Fibroblast of lung (primary cell): ENCODE data around the gene C5orf34. TPM values are rescaled to one million over a fixed set of nuclear protein-coding genes. Genes with fewer than 3 reads are reported as not detected.

Experiments
- DNase-seq, 2 donors: peaks; one replicate each; pipeline versions ENCODE4 v3.0.0 to v3.0.0-alpha.2; 2010; ENCODE audit warnings: low read depth in 2 of 2
- H2AFZ ChIP-seq: 2 replicates; pipeline ENCODE4 v1.5.1; 2012; ENCODE audit warnings: low read length, control low read depth, inconsistent platforms
- H3K27ac ChIP-seq: 2 replicates; pipeline ENCODE4 v1.5.1; 2011; ENCODE audit warnings: low read length, control low read depth; ENCODE audit not compliant: insufficient read depth
- H3K27me3 ChIP-seq: 2 replicates; pipeline ENCODE4 v1.5.1; 2011; ENCODE audit warnings: mild to moderate bottlenecking, low read length; ENCODE audit not compliant: control insufficient read depth, insufficient read depth
- H3K36me3 ChIP-seq: 2 replicates; pipeline ENCODE4 v1.5.1; 2011; ENCODE audit warnings: low read length; ENCODE audit not compliant: control insufficient read depth, insufficient read depth
- H3K4me1 ChIP-seq: 2 replicates; pipeline ENCODE4 v1.5.1; 2011; ENCODE audit warnings: low read length; ENCODE audit not compliant: control insufficient read depth, insufficient read depth; ENCODE audit errors: extremely low read depth
- H3K4me2 ChIP-seq: 2 replicates; pipeline ENCODE4 v1.5.1; 2011; ENCODE audit warnings: low read length, control low read depth; ENCODE audit not compliant: insufficient read depth; ENCODE audit errors: extremely low read depth
- H3K4me3 ChIP-seq, 4 experiments: fragments of 200-600 bp in 1 of 4; sonication (generic) in 1 of 4; replicated peaks in 1 of 4; 2 replicates each; pipeline ENCODE4 v1.5.1; 2011 to 2016; ENCODE audit warnings: low read length in 4 of 4, low read depth in 3 of 4, mild to moderate bottlenecking in 3 of 4, control low read depth in 2 of 4, inconsistent platforms in 1 of 4, mixed read lengths in 1 of 4; ENCODE audit not compliant: insufficient read depth in 1 of 4; ENCODE audit errors: control extremely low read depth in 1 of 4
- H3K79me2 ChIP-seq: 2 replicates; pipeline ENCODE4 v1.5.1; 2012; ENCODE audit warnings: mild to moderate bottlenecking, low read length, inconsistent platforms; ENCODE audit not compliant: control insufficient read depth, insufficient read depth
- H3K9ac ChIP-seq: 2 replicates; pipeline ENCODE4 v1.5.1; 2011; ENCODE audit warnings: mild to moderate bottlenecking, low read length, control low read depth; ENCODE audit not compliant: insufficient read depth
- H3K9me3 ChIP-seq: 2 replicates; pipeline ENCODE4 v1.5.1; 2012; ENCODE audit warnings: low read depth, low read length; ENCODE audit not compliant: control insufficient read depth, insufficient read depth
- H4K20me1 ChIP-seq: 2 replicates; pipeline ENCODE4 v1.5.1; 2011; ENCODE audit warnings: low read length; ENCODE audit not compliant: control insufficient read depth, insufficient read depth; ENCODE audit errors: extremely low read depth
- EZH2 ChIP-seq: IDR thresholded peaks from 2 replicates; pipeline ENCODE4 v1.5.1; 2012; ENCODE audit warnings: low read length, control low read depth, mild to moderate bottlenecking; ENCODE audit errors: missing control alignments
- polyA plus RNA-seq, 2 donors: library from polyadenylated mRNA; depleted of rRNA in 1 of 2; stranded (reverse) in 1 of 2; unstranded in 1 of 2; fragments of >200 nt; gene quantifications; 2 replicates each; pipeline ENCODE4 v1.2.1, GENCODE V29; 2011 to 2012; ENCODE audit warnings: missing spikeins in 1 of 2
- total RNA-seq: library from RNA; depleted of rRNA; stranded (reverse); fragments of >200 nt; gene quantifications from 2 replicates; pipeline ENCODE4 v1.2.1, GENCODE V29; 2014
- TF ChIP-seq, protein P1 (sequence below), 2 donors: IDR thresholded peaks in 1 of 2; conservative IDR thresholded peaks in 1 of 2; 1 replicate in 1 of 2; 2 replicates in 1 of 2; pipeline ENCODE4 v1.5.1; 2011 to 2012; ENCODE audit warnings: low read length in 2 of 2, control low read depth in 1 of 2, inconsistent platforms in 1 of 2, low read depth in 1 of 2, mild to moderate bottlenecking in 1 of 2

Gene C5orf34
- total and polyA plus RNA-seq, 2 donors (not counting 1 experiment from before 2014, with no cell fraction given): 2.9 to 4.1 TPM

DNA sequence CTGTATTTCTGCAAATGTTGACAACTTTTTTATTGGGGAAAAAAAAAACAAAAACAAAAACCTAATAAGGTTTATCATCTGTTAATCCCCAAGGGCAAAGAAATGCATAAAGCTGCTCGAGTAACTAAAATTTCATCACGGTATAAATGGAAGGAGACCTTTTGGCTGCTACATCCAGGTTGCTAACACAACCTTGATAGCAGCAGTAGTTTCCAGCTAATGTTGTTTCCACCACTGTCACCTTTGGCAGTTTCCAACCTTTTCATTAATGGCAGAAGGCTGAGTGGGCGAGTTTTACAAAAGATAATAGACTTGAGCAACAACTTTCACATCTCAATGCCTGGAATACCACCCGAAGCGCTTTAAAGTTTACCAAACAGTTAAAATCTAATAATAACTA is 33.4 kb upstream of the C5orf34 start:
- Histone ChIP-seq H3K9me3 (no peaks in the 10 kb centered on the region), H3K4me1 (no peaks in the 10 kb centered on the region), H3K79me2 (peaks cover 43% of the 10 kb centered on the region), H3K27ac (no peak overlapping the region), H3K9ac (no peak overlapping the region), H3K27me3 (no peaks in the 10 kb centered on the region), H3K4me3 (no peak overlapping the region), H2AFZ (no peak overlapping the region), H3K36me3 (peaks cover 12% of the 10 kb centered on the region), H4K20me1 (no peaks in the 10 kb centered on the region), H3K4me2 (no peak overlapping the region)
- DNase-seq: no peak
- no peak for TF ChIP-seq EZH2
- TF ChIP-seq, protein P1, sequence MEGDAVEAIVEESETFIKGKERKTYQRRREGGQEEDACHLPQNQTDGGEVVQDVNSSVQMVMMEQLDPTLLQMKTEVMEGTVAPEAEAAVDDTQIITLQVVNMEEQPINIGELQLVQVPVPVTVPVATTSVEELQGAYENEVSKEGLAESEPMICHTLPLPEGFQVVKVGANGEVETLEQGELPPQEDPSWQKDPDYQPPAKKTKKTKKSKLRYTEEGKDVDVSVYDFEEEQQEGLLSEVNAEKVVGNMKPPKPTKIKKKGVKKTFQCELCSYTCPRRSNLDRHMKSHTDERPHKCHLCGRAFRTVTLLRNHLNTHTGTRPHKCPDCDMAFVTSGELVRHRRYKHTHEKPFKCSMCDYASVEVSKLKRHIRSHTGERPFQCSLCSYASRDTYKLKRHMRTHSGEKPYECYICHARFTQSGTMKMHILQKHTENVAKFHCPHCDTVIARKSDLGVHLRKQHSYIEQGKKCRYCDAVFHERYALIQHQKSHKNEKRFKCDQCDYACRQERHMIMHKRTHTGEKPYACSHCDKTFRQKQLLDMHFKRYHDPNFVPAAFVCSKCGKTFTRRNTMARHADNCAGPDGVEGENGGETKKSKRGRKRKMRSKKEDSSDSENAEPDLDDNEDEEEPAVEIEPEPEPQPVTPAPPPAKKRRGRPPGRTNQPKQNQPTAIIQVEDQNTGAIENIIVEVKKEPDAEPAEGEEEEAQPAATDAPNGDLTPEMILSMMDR (conservative IDR thresholded peaks at IDR 0.05 in 1 of 2, IDR thresholded peaks at IDR 0.05 in 1 of 2; ENCODE audit: low read depth in 1 of 2, low read length in 2 of 2): no peak

DNA sequence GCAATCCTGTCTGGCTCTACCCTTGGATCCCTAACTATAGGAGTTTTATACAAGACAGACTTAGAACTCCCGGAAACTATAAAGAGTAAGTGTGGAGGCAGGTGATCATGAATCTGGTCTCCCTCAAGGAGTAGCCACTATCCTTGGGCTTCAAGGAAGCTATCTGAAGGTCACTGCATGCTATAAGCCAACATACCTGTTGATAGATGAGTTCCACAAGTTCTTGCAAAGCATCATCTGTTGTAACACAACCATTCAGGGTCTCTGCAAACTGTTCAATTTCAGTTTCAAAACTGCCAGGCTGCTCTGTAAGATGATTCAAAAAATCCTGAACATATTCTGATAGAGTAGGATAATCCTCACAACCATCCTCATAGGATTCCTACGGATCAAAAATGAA is 32.6 kb upstream of the C5orf34 start:
- peaks cover 35% of the 10 kb centered on the region for H3K79me2 ChIP-seq

DNA sequence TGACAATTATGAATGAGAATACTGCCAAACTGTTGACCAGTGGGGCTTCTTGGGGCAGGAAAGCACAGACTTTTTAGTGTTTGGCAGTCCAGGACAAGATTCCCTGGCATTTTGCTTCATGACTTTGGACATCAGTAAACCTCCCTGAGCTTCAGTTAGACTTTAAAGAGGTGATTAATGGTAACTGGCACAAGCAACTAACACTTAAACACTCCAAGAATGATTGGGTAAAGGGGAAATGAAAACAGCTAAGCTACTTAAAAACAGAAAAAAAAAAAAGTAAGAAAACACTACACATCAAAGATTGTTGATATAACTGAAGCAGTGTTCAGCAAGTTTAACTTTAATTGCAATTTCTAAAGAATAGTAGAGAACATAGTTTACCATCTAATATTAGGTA is 28.5 kb upstream of the C5orf34 start:
- no peak overlapping the region for H3K4me3 ChIP-seq
- no peaks in the 10 kb centered on the region for H3K27me3 ChIP-seq
- H3K4me2 ChIP-seq: no peak overlapping the region
- no peak overlapping the region for H2AFZ ChIP-seq
- H3K79me2 ChIP-seq: peaks cover 3% of the 10 kb centered on the region
- peak in 1 of 2 donors; percentile 54 for DNase-seq
- no peak overlapping the region for H3K9ac ChIP-seq
- peaks cover 8% of the 10 kb centered on the region for H3K36me3 ChIP-seq
- H3K4me1 ChIP-seq: no peaks in the 10 kb centered on the region
- no peaks in the 10 kb centered on the region for H4K20me1 ChIP-seq
- no peak for TF ChIP-seq EZH2
- TF ChIP-seq, protein P1 (conservative IDR thresholded peaks at IDR 0.05 in 1 of 2, IDR thresholded peaks at IDR 0.05 in 1 of 2; ENCODE audit: low read depth in 1 of 2, low read length in 2 of 2): no peak
- H3K9me3 ChIP-seq: no peaks in the 10 kb centered on the region
- H3K27ac ChIP-seq: no peak overlapping the region

More for the DNA sequence above, 32.6 kb upstream of the C5orf34 start:
- no peak overlapping the region for H3K4me3 ChIP-seq
- no peak overlapping the region for H3K27ac ChIP-seq
- no peak overlapping the region for H3K4me2 ChIP-seq
- no peak for TF ChIP-seq EZH2
- TF ChIP-seq, protein P1 (conservative IDR thresholded peaks at IDR 0.05 in 1 of 2, IDR thresholded peaks at IDR 0.05 in 1 of 2; ENCODE audit: low read depth in 1 of 2, low read length in 2 of 2): no peak
- no peak overlapping the region for H3K9ac ChIP-seq
- DNase-seq: no peak
- H3K27me3 ChIP-seq: no peaks in the 10 kb centered on the region
- peaks cover 9% of the 10 kb centered on the region for H3K36me3 ChIP-seq
- H2AFZ ChIP-seq: no peak overlapping the region
- no peaks in the 10 kb centered on the region for H4K20me1 ChIP-seq
- H3K9me3 ChIP-seq: no peaks in the 10 kb centered on the region
- no peaks in the 10 kb centered on the region for H3K4me1 ChIP-seq
